NT2/D1 (cell line): ENCODE results near the gene MEGF10.
"Not testable (repeated sequence)": the region's sequence is repeated elsewhere in the genome, so short reads cannot be mapped to it uniquely, and the experiment has no call there.

Source experiments
- DNase-seq: peaks from one replicate; pipeline ENCODE4 v3.0.0-alpha.2; 2011; ENCODE audit warnings: low read depth, low spot score
- H3K27me3 ChIP-seq: 2 replicates; pipeline ENCODE4 v1.6.0; 2011; ENCODE audit warnings: mild to moderate bottlenecking; ENCODE audit not compliant: insufficient read length, insufficient read depth
- H3K36me3 ChIP-seq: 2 replicates; pipeline ENCODE4 v1.6.1; 2011; ENCODE audit warnings: mild to moderate bottlenecking, low read length, mixed read lengths; ENCODE audit not compliant: insufficient read depth, insufficient read length
- H3K4me1 ChIP-seq: 2 replicates; pipeline ENCODE4 v1.5.1; 2011; ENCODE audit not compliant: insufficient read depth, insufficient read length
- H3K4me3 ChIP-seq: 2 replicates; pipeline ENCODE4 v1.5.1; 2011; ENCODE audit warnings: low read depth; ENCODE audit not compliant: insufficient read length
- H3K9ac ChIP-seq: 2 replicates; pipeline ENCODE4 v1.6.0; 2011; ENCODE audit warnings: low read depth; ENCODE audit not compliant: insufficient read length
- H3K9me3 ChIP-seq: 2 replicates; pipeline ENCODE4 v1.5.1; 2011; ENCODE audit warnings: mild to moderate bottlenecking, low read length; ENCODE audit not compliant: insufficient read depth
- SUZ12 ChIP-seq: IDR thresholded peaks from 2 replicates; pipeline ENCODE4 v1.6.1; 2011; ENCODE audit not compliant: insufficient read length, insufficient read depth; ENCODE audit errors: extremely low read depth
- YY1 ChIP-seq: IDR thresholded peaks from 2 replicates; pipeline ENCODE4 v1.6.1; 2011; ENCODE audit not compliant: insufficient read length, insufficient read depth
- ZNF274 ChIP-seq: IDR thresholded peaks from 2 replicates; pipeline ENCODE4 v1.6.1; 2011; ENCODE audit warnings: mild to moderate bottlenecking, low read depth, low read length

Gene MEGF10

GRCh38 chr5:127308945-127309344, 18.3 kb downstream of the MEGF10 start:
- TF ChIP-seq SUZ12 (no peak), ZNF274 (no peak), YY1 (no peak)
- H3K4me3 ChIP-seq, result no peak overlapping the region
- H3K4me1 ChIP-seq, result peaks cover 3% of the 10 kb centered on the region
- no peak for DNase-seq
- no peaks in the 10 kb centered on the region; the same call in 1 of the 2 replicates for H3K9me3 ChIP-seq
- H3K9ac ChIP-seq, result no peak overlapping the region
- no peaks in the 10 kb centered on the region for H3K27me3 ChIP-seq
- no peaks in the 10 kb centered on the region for H3K36me3 ChIP-seq

GRCh38 chr5:127311349-127311748, 20.8 kb downstream of the MEGF10 start:
- no peak for TF ChIP-seq ZNF274
- TF ChIP-seq YY1, result no peak
- H3K4me3 ChIP-seq, result no peak overlapping the region
- no peaks in the 10 kb centered on the region; the same call in 1 of the 2 replicates for H3K9me3 ChIP-seq
- no peaks in the 10 kb centered on the region for H3K36me3 ChIP-seq
- no peaks in the 10 kb centered on the region for H3K4me1 ChIP-seq
- no peaks in the 10 kb centered on the region for H3K27me3 ChIP-seq
- no peak overlapping the region for H3K9ac ChIP-seq
- DNase-seq, result no peak

- no peaks in the 10 kb centered on the region for H3K27me3 ChIP-seq
- no peak overlapping the region for H3K4me3 ChIP-seq
- no peaks in the 10 kb centered on the region for H3K36me3 ChIP-seq
- DNase-seq, result no peak
- no peak overlapping the region for H3K9ac ChIP-seq
- no peak for TF ChIP-seq YY1
- no peaks in the 10 kb centered on the region for H3K4me1 ChIP-seq
- H3K9me3 ChIP-seq, result no peaks in the 10 kb centered on the region; the same call in 1 of the 2 replicates
These were observed 21.4 kb downstream of the MEGF10 start for GRCh38 chr5:127311781-127312525.

GRCh38 chr5:127313379-127313778, 22.8 kb downstream of the MEGF10 start:
- no peak for DNase-seq
- TF ChIP-seq YY1, result no peak
- no peak for TF ChIP-seq ZNF274
- TF ChIP-seq SUZ12, result no peak
- H3K4me1 ChIP-seq, result no peaks in the 10 kb centered on the region
- H3K4me3 ChIP-seq, result no peak overlapping the region
- H3K27me3 ChIP-seq, result no peaks in the 10 kb centered on the region
- H3K9ac ChIP-seq, result no peak overlapping the region
- H3K9me3 ChIP-seq, result no peaks in the 10 kb centered on the region
- no peaks in the 10 kb centered on the region for H3K36me3 ChIP-seq

GRCh38 chr5:127313847-127314473, 23.4 kb downstream of the MEGF10 start:
- H3K4me1 ChIP-seq, result no peaks in the 10 kb centered on the region
- no peak overlapping the region for H3K9ac ChIP-seq
- DNase-seq, result no peak
- H3K36me3 ChIP-seq, result no peaks in the 10 kb centered on the region
- no peak overlapping the region for H3K4me3 ChIP-seq
- H3K27me3 ChIP-seq, result no peaks in the 10 kb centered on the region
- no peaks in the 10 kb centered on the region for H3K9me3 ChIP-seq
- no peak for TF ChIP-seq YY1
- TF ChIP-seq ZNF274, result no peak
- no peak for TF ChIP-seq SUZ12

- H3K9ac ChIP-seq, result no peak overlapping the region
- TF ChIP-seq YY1, result no peak
- no peak for TF ChIP-seq ZNF274
- TF ChIP-seq SUZ12, result no peak
- H3K36me3 ChIP-seq, result no peaks in the 10 kb centered on the region
- no peak for DNase-seq
- H3K9me3 ChIP-seq, result no peaks in the 10 kb centered on the region
- no peaks in the 10 kb centered on the region for H3K27me3 ChIP-seq
- H3K4me1 ChIP-seq, result no peaks in the 10 kb centered on the region
- no peak overlapping the region for H3K4me3 ChIP-seq
These were observed 25.4 kb downstream of the MEGF10 start for GRCh38 chr5:127316011-127316410.

GRCh38 chr5:127317385-127317784, 26.8 kb downstream of the MEGF10 start:
- H3K9me3 ChIP-seq, DNase-seq, H3K4me3 ChIP-seq, H3K4me1 ChIP-seq, H3K36me3 ChIP-seq, H3K27me3 ChIP-seq, H3K9ac ChIP-seq: not testable (repeated sequence)
